Esophagus muscularis mucosa (tissue), 4 donors: Measurements from ENCODE around the gene PRXL2B. TPM values are rescaled to one million over a fixed set of nuclear protein-coding genes. Genes with fewer than 3 reads are reported as not detected.

ENCODE experiments used
- DNase-seq: peaks from one replicate; pipeline ENCODE4 v3.0.0-alpha.2; 2017; ENCODE audit errors: extremely low spot score
- H3K27ac ChIP-seq, 4 donors: fragments of 200-600 bp; sonication (generic); replicated peaks in 1 of 4; 1 replicate in 3 of 4; 2 replicates in 1 of 4; pipeline ENCODE4 v1.5.1; 2016 to 2019; ENCODE audit warnings: mild to moderate bottlenecking in 1 of 4
- H3K27me3 ChIP-seq, 4 donors: fragments of 200-600 bp; sonication (generic); one replicate each; pipeline versions ENCODE4 v1.5.1 to v1.6.0; 2016 to 2019
- H3K36me3 ChIP-seq, 4 donors: fragments of 200-600 bp; sonication (generic); one replicate each; pipeline ENCODE4 v1.5.1; 2016 to 2019
- H3K4me1 ChIP-seq, 4 donors: fragments of 200-600 bp; sonication (generic); one replicate each; pipeline ENCODE4 v1.5.1; 2016 to 2019
- H3K4me3 ChIP-seq, 4 donors: fragments of 200-600 bp; sonication (generic); 1 replicate in 2 of 4; 2 replicates in 2 of 4; pipeline ENCODE4 v1.5.1; 2016 to 2019; ENCODE audit warnings: mild to moderate bottlenecking in 4 of 4, moderate library complexity in 1 of 4
- H3K9me3 ChIP-seq, 4 donors: fragments of 200-600 bp; sonication (generic); 1 replicate in 3 of 4; 2 replicates in 1 of 4; pipeline ENCODE4 v1.5.1; 2016 to 2019
- CTCF ChIP-seq, 3 experiments: fragments of 200-600 bp in 2 of 3; fragments of 450-650 bp in 1 of 3; sonication (generic) in 2 of 3; IDR thresholded peaks; one replicate each; pipeline ENCODE4 v1.5.1; 2017 to 2019; ENCODE audit warnings: antibody characterized with exemption in 3 of 3, mild to moderate bottlenecking in 2 of 3, moderate library complexity in 1 of 3
- EP300 ChIP-seq: sonication (generic); formaldehyde crosslinking; IDR thresholded peaks from one replicate; pipeline ENCODE4 v1.6.1; 2017; ENCODE audit warnings: antibody characterized with exemption
- POLR2A ChIP-seq: fragments of 450-650 bp; IDR thresholded peaks from one replicate; pipeline ENCODE4 v1.6.1; 2017; ENCODE audit warnings: antibody characterized with exemption, moderate library complexity, mild to moderate bottlenecking, low read depth
- POLR2AphosphoS5 ChIP-seq, 2 donors: sonication (generic); formaldehyde crosslinking; IDR thresholded peaks; one replicate each; pipeline ENCODE4 v1.6.1; 2017; ENCODE audit warnings: antibody characterized with exemption in 2 of 2
- WGBS: methylation state at CpG from one replicate; pipeline ENCODE4 v1.1.5; 2018; 5-methylcytosine and 5-hydroxymethylcytosine counted together
- intact Hi-C: fragments of 100-400 bp; cut with DNase I; formaldehyde crosslinking; loops from one replicate; pipeline ENCODE4 v1.15.1; 2023
- total RNA-seq, 4 donors: library from RNA; depleted of rRNA; stranded (reverse); fragments of >200 nt; gene quantifications; one replicate each; pipeline versions ENCODE4 v1.1.0 to v1.2.1, GENCODE V29; 2016

Gene PRXL2B
- total RNA-seq, 4 donors from 2014 or later: 7.9 to 18.8 (median 14.8) TPM

- Histone ChIP-seq H3K4me1 (peaks cover 7 to 12% (median 9%) of the 10 kb centered on the region in 4 donors), H3K27me3 (peaks cover 0 to 60% (median 0%) of the 10 kb centered on the region in 4 donors), H3K4me3 (no peak overlapping the region), H3K36me3 (no peaks in the 10 kb centered on the region), H3K27ac (no peak overlapping the region), H3K9me3 (peaks cover 0 to 19% (median 0%) of the 10 kb centered on the region in 4 donors)
- no peak for DNase-seq
- no peak for TF ChIP-seq POLR2AphosphoS5 (IDR thresholded peaks at IDR 0.05)
- TF ChIP-seq CTCF (IDR thresholded peaks at IDR 0.05): no peak
- TF ChIP-seq EP300: no peak
- no peak for TF ChIP-seq POLR2A
- intact Hi-C loops: no loop called here
- 80% methylated on average over 9 of the region's 19 CpGs for WGBS
These were observed 17.7 kb downstream of the PRXL2B start for GRCh38 chr1:2604156-2604843.

GRCh38 chr1:2604844-2605508 lies 18.4 kb downstream of the PRXL2B start:
- peaks cover 0 to 66% (median 0%) of the 10 kb centered on the region in 4 donors for H3K27me3 ChIP-seq
- WGBS: 86% methylated on average over 5 of the region's 14 CpGs
- H3K9me3 ChIP-seq: peaks cover 0 to 19% (median 0%) of the 10 kb centered on the region in 4 donors
- no peak overlapping the region for H3K4me3 ChIP-seq
- intact Hi-C loops: no loop called here
- TF ChIP-seq POLR2A: no peak
- no peak for TF ChIP-seq CTCF (IDR thresholded peaks at IDR 0.05)
- no peak for TF ChIP-seq EP300
- no peak for TF ChIP-seq POLR2AphosphoS5 (IDR thresholded peaks at IDR 0.05)
- H3K4me1 ChIP-seq: peaks cover 7 to 12% (median 9%) of the 10 kb centered on the region in 4 donors
- no peak for DNase-seq
- no peaks in the 10 kb centered on the region for H3K36me3 ChIP-seq
- H3K27ac ChIP-seq: no peak overlapping the region

- Histone ChIP-seq H3K4me1 (peaks cover 10 to 14% (median 12%) of the 10 kb centered on the region in 4 donors), H3K27ac (no peak overlapping the region), H3K36me3 (no peaks in the 10 kb centered on the region), H3K27me3 (peaks cover 0 to 72% (median 0%) of the 10 kb centered on the region in 4 donors), H3K4me3 (no peak overlapping the region), H3K9me3 (peaks cover 0 to 16% (median 0%) of the 10 kb centered on the region in 4 donors)
- no peak for DNase-seq
- intact Hi-C loops: no loop called here
- TF ChIP-seq POLR2A: no peak
- TF ChIP-seq POLR2AphosphoS5 (IDR thresholded peaks at IDR 0.05): no peak
- TF ChIP-seq CTCF (IDR thresholded peaks at IDR 0.05): no peak
- TF ChIP-seq EP300: no peak
- WGBS: 86% methylated on average over 30 of the region's 48 CpGs
These were observed 19.2 kb downstream of the PRXL2B start for GRCh38 chr1:2605509-2606395.

- no peak for DNase-seq
- 90% methylated on average over 2 of the region's 15 CpGs for WGBS
- intact Hi-C loops: no loop called here
- Histone ChIP-seq H3K27ac (no peak overlapping the region), H3K36me3 (no peaks in the 10 kb centered on the region), H3K9me3 (peaks cover 0 to 9% (median 0%) of the 10 kb centered on the region in 4 donors), H3K27me3 (peaks cover 0 to 79% (median 0%) of the 10 kb centered on the region in 4 donors), H3K4me1 (peaks cover 12 to 21% (median 17%) of the 10 kb centered on the region in 4 donors), H3K4me3 (no peak overlapping the region)
- TF ChIP-seq CTCF (IDR thresholded peaks at IDR 0.05) (no peak), EP300 (no peak), POLR2A (no peak), POLR2AphosphoS5 (IDR thresholded peaks at IDR 0.05) (no peak)
These were observed 19.9 kb downstream of the PRXL2B start for GRCh38 chr1:2606396-2606880.
